WI38 (cell line): ENCODE measurements around the gene ATF6.

Source experiments
- H3K4me3 ChIP-seq: 2 replicates; pipeline ENCODE4 v1.5.1; 2011; ENCODE audit warnings: low read depth, mild to moderate bottlenecking, control low read depth, low read length
- TF ChIP-seq, protein P1 (sequence below): IDR thresholded peaks from 2 replicates; pipeline ENCODE4 v1.5.1; 2012; ENCODE audit warnings: low read depth, mild to moderate bottlenecking, control low read depth, low read length

Gene ATF6

DNA sequence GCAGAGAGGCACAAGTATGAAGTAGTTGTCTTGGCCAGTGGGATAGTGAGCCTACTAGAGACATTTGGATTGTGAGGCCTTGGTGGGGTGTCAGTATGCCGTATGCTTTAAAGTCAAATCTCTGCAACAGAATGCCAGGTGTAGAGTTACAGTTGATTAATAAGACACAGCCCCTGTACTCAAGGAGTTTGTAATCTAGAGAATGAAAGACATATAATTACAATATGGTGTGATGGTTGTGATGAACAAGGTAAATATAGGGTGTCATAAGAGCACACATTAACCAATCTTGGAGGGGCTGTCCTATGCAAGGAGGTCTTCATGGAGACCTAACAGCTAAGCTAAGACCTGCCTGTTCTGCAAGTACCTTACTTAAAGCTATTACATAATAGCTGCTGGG lies 113.1 kb downstream of the ATF6 start:
- TF ChIP-seq, protein P1, sequence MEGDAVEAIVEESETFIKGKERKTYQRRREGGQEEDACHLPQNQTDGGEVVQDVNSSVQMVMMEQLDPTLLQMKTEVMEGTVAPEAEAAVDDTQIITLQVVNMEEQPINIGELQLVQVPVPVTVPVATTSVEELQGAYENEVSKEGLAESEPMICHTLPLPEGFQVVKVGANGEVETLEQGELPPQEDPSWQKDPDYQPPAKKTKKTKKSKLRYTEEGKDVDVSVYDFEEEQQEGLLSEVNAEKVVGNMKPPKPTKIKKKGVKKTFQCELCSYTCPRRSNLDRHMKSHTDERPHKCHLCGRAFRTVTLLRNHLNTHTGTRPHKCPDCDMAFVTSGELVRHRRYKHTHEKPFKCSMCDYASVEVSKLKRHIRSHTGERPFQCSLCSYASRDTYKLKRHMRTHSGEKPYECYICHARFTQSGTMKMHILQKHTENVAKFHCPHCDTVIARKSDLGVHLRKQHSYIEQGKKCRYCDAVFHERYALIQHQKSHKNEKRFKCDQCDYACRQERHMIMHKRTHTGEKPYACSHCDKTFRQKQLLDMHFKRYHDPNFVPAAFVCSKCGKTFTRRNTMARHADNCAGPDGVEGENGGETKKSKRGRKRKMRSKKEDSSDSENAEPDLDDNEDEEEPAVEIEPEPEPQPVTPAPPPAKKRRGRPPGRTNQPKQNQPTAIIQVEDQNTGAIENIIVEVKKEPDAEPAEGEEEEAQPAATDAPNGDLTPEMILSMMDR = no peak
- H3K4me3 ChIP-seq = no peak overlapping the region

DNA sequence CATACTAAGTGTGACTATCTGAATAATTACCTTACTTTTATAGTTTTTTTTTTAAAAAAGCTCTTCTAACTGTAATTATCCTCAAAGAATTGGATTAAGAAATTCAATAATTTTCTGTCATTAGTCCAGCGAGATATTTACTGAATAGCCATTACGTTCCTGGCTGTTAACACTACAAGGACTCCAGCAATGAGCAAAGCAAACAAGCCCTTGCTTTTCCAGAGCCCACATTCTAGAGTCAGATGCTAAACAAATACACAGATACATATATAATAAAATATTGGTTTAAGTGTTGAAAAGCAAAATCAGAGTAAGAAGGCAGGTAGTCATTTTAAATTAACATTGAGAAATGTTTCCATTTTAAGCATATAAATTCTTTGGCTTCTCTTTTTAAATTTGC lies 118.4 kb downstream of the ATF6 start:
- H3K4me3 ChIP-seq = no peak overlapping the region
- TF ChIP-seq, protein P1 = no peak

DNA sequence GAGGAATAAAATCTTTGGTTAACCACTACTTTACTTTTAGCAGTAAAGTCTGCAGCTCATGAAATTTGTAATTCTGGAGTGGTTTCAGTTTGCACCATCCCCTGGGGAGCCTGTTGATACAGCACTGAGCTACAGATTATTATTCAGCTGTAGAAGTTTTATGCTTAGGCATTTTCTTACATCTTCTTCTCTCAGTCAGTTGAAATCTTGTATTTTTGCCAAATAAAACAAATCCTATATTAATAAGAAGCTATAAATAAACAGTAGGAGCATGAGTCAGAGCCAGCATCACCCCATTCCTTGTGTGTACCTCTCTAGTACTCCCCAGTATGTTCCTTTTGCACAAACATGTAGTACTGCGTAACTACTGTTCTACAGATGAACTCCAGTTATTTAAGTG lies 118.9 kb downstream of the ATF6 start:
- H3K4me3 ChIP-seq = no peak overlapping the region
- TF ChIP-seq, protein P1 = no peak

DNA sequence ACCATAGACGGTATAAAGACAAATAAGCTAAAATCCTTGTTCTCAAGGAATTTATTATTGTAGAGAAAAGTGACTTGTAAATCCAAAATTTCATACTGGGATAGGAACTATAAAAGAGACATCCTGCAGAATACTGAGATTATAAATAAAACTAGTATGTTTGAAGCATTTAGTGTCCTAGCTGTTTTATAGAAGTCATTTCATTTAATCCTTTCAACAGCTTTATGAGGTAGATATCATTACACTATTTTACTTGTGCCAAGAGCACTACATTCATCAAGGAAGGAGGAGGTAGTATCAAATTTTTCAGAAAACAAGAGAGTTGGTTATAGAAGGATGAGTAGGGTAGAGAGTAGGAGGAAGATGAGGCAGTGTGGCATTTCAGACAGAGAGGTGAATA lies 119.6 kb downstream of the ATF6 start:
- no peak overlapping the region for H3K4me3 ChIP-seq
- TF ChIP-seq, protein P1 = no peak

DNA sequence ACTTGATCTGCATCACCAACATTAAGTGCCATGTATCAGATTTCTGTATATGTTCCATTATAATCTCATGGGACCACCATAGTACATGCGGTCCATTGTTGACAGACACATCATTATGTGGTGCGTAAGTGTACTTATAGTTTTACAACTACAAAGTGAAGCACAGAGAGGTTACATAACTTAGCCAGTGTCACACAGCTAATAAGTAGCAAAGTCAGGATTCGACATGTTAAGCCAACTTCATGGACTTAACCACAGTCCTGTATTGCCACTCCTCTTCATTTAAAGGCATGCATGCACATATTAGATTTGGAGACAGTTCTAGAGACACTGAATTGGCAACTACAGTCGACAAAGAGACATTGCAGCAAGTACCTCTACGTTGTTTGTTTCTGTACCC lies 120.5 kb downstream of the ATF6 start:
- H3K4me3 ChIP-seq = no peak overlapping the region
- TF ChIP-seq, protein P1 = no peak

DNA sequence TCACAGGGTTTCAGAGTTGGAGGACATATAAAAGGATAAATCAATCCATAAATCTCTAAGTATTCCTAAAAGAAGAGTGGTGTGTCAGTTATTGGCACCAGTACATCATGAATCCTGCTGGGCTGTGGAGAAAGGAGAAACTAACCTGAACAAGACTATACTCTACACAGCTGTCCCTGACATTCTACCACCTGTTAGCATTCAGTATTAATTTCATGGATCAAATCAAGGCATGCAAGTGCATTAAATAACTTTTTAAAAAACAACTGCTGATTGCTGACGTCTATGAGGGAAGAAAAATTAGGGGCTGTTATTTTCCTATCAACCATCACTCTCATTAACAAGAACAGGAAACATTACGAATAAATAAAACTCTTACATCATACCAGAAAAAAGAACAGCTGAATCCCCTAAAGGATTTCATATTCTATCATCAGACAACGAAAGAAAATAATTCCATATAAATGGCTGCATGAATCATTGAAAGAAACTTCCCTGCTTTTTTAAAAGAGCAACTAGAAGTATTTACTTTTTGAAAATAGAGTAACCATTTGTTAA lies 121.7 kb downstream of the ATF6 start:
- TF ChIP-seq, protein P1 = no peak
- no peak overlapping the region for H3K4me3 ChIP-seq

DNA sequence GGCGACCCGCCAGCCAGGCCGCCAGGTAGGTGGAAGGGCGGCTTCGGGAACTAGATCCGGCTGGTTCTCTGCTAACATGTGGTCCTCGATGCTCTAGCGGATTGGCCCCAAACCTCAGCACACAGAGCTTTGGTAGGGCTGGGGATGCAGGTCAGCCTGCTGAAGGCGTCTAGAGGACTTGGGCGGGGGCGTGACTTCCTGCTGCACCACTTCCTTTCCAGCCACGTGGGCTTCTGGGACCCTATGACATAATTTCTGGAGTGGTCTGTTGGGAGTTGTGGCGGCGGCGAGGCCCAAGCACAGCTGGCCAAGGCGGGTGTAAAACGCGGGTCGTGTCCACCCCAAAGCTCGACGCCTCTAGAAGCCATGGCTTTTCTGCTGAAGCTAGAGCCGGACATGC lies 124.5 kb downstream of the ATF6 start:
- H3K4me3 ChIP-seq = no peak overlapping the region
- TF ChIP-seq, protein P1 = no peak
